ENCODE results near the gene GSTM2. TPM values are rescaled to one million over a fixed set of nuclear protein-coding genes. Genes with fewer than 3 reads are reported as not detected.
A peak's percentile ranks its signal among the peaks of the same experiment; 100 is the strongest.

Gene GSTM2
- total RNA-seq (2022) (2.5 and 3.2 TPM in 2 replicates), Bru-seq, nascent RNA (percentile 9 among the genes with signal in this experiment), BruChase-seq, experiment 1, labeled RNA remaining after a 6-hour chase (percentile 25 among the genes with signal in this experiment), BruChase-seq, experiment 2, labeled RNA remaining after a 2-hour chase (percentile 20 among the genes with signal in this experiment)
- long read RNA-seq: 0 reads

- Mint-ChIP-seq H3K36me3 (ENCODE audit: insufficient read depth, unreplicated experiment) (no peaks in the 10 kb centered on the region), H3K4me3 (ENCODE audit: low read depth, unreplicated experiment) (no peak within 1 kb of the TSS), H3K27me3 (ENCODE audit: unreplicated experiment) (no peaks in the 10 kb centered on the region), H3K4me1 (ENCODE audit: low read depth, unreplicated experiment) (no peaks in the 10 kb centered on the region), H3K27ac (ENCODE audit: unreplicated experiment) (no peak within 1 kb of the TSS), H3K9me3 (ENCODE audit: low read depth, unreplicated experiment) (no peaks in the 10 kb centered on the region)
- TF ChIP-seq CTCF (IDR thresholded peaks at IDR 0.05; ENCODE audit: unreplicated experiment): no peak
- CTCF ChIA-PET: interaction anchor here (0.7 kb wide), 1 partner anchor 11 kb away, joined by 7 read pairs; the partner anchor contains the start of gene GSTM4
- no peak for DNase-seq
- intact Hi-C loops (cut with micrococcal nuclease; ENCODE audit: unreplicated experiment): no loop called here
- no TSS peak for BruUV-seq (replicated peaks)
These were observed at the start of gene GSTM2 for GRCh38 chr1:109667452-109668122. TSS of gene GSTM2 (plus strand) at chr1:109668057. CDS start at chr1:109668116, 59 bp downstream.

- no peak for TF ChIP-seq CTCF (IDR thresholded peaks at IDR 0.05; ENCODE audit: unreplicated experiment)
- CTCF ChIA-PET: interaction anchor here (0.7 to 1.5 kb wide), 2 partner anchors 16 to 21 kb away, joined by 3 to 6 read pairs; no protein-coding TSS in a partner anchor
- TSS peak; percentile 52 for BruUV-seq (replicated peaks)
- intact Hi-C loops (cut with micrococcal nuclease; ENCODE audit: unreplicated experiment): loop anchor here (5.0 kb wide), 1 partner anchor 72 kb away; the partner anchor contains the start of gene GNAI3
- H3K36me3 Mint-ChIP-seq (ENCODE audit: insufficient read depth, unreplicated experiment): peaks cover 36% of the 10 kb centered on the region
- H3K9me3 Mint-ChIP-seq (ENCODE audit: low read depth, unreplicated experiment): no peaks in the 10 kb centered on the region
- H3K27me3 Mint-ChIP-seq (ENCODE audit: unreplicated experiment): no peaks in the 10 kb centered on the region
- DNase-seq: no peak
- peaks cover 35% of the 10 kb centered on the region for H3K4me1 Mint-ChIP-seq (ENCODE audit: low read depth, unreplicated experiment)
- peak overlapping the region; percentile 93 for H3K4me3 Mint-ChIP-seq (ENCODE audit: low read depth, unreplicated experiment)
- H3K27ac Mint-ChIP-seq (ENCODE audit: unreplicated experiment): peak overlapping the region; percentile 94
These were observed 48.9 kb upstream of the GSTM2 start for GRCh38 chr1:109618661-109619575.

- TSS peak; percentile 69 for BruUV-seq (replicated peaks)
- Mint-ChIP-seq H3K36me3 (ENCODE audit: insufficient read depth, unreplicated experiment) (peaks cover 36% of the 10 kb centered on the region), H3K4me1 (ENCODE audit: low read depth, unreplicated experiment) (peaks cover 35% of the 10 kb centered on the region), H3K9me3 (ENCODE audit: low read depth, unreplicated experiment) (no peaks in the 10 kb centered on the region), H3K27ac (ENCODE audit: unreplicated experiment) (peak within 1 kb of the TSS; percentile 94), H3K4me3 (ENCODE audit: low read depth, unreplicated experiment) (peak within 1 kb of the TSS; percentile 93), H3K27me3 (ENCODE audit: unreplicated experiment) (no peaks in the 10 kb centered on the region)
- intact Hi-C loops (cut with micrococcal nuclease; ENCODE audit: unreplicated experiment): loop anchor here (5.0 kb wide), 1 partner anchor 72 kb away; the partner anchor contains the start of gene GNAI3
- peak; percentile 78 for DNase-seq
- CTCF ChIA-PET: interaction anchor here (0.6 to 1.5 kb wide), 5 partner anchors 10 to 1844 kb away, joined by 3 to 8 read pairs (median 4); no protein-coding TSS in a partner anchor
- TF ChIP-seq CTCF (IDR thresholded peaks at IDR 0.05; ENCODE audit: unreplicated experiment): no peak
These were observed 48.1 kb upstream of the GSTM2 start, which contains the start of the genes AMPD2 and GNAT2 for GRCh38 chr1:109619576-109620400. TSS of gene AMPD2 (plus strand) at chr1:109619837. CDS start at chr1:109621176, 1,339 bp downstream. TSS of gene GNAT2 (minus strand) at chr1:109619616. CDS start at chr1:109612870, 6,746 bp downstream.

Data from Calu3 (cell line).